LNCAP (cell line): ENCODE results near the gene CALN1.

Experiments used
- CTCF ChIP-seq: fragments of 450-650 bp; IDR thresholded peaks from 2 replicates; pipeline ENCODE4 v1.5.1; 2017; ENCODE audit warnings: mild to moderate bottlenecking

The CALN1 gene

GRCh38 chr7:72035266-72035665 lies 376.9 kb downstream of the CALN1 start:
- no peak for TF ChIP-seq CTCF

- no peak for TF ChIP-seq CTCF
These were observed 379.2 kb downstream of the CALN1 start for GRCh38 chr7:72032934-72033333.

GRCh38 chr7:72030994-72031667 lies 381.0 kb downstream of the CALN1 start:
- TF ChIP-seq CTCF, result no peak

GRCh38 chr7:72028267-72028666 lies 383.9 kb downstream of the CALN1 start:
- no peak for TF ChIP-seq CTCF

GRCh38 chr7:72025381-72025960 lies 386.7 kb downstream of the CALN1 start:
- TF ChIP-seq CTCF, result no peak

DNA sequence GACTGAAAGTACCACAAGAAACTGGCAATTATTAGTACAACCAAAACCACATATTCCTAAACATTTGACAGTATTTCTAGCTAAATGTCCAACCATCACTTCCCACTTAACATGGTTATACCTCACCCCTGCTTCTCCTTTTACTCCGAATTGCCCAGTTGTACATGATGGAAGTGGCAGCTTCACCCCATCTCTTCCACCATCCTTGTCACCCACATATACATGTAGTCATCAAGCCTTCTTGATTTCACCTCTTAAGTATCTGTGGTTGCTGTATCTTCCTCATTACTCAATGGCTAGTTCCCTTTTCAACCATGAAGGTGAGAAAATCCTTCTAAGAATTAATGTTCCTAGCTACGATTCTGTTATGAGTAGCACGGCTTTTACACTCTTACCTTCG lies 388.2 kb downstream of the CALN1 start:
- no peak for TF ChIP-seq CTCF

GRCh38 chr7:72021716-72022115 lies 390.4 kb downstream of the CALN1 start:
- TF ChIP-seq CTCF, result no peak
